OCI-LY3 (cell line): Measurements from ENCODE around the gene MRPL39.
A peak's percentile ranks its signal among the peaks of the same experiment; 100 is the strongest.

Experiments used
- H2AFZ ChIP-seq: fragments of 200-600, 300-600 bp; shearing (Covaris generic); 2 replicates; pipeline ENCODE4 v1.6.0; 2014; ENCODE audit warnings: antibody characterized with exemption, low read depth, low read length
- H3K27ac ChIP-seq: fragments of 200-600, 300-600 bp; sonication (generic); 2 replicates; pipeline ENCODE4 v1.5.1; 2014; ENCODE audit warnings: mild to moderate bottlenecking, low read length, moderate library complexity, mixed read lengths
- H3K27me3 ChIP-seq: fragments of 200-600, 300-600 bp; sonication (generic); 2 replicates; pipeline ENCODE4 v1.6.1; 2014; ENCODE audit warnings: low read depth, low read length, mixed read lengths
- H3K36me3 ChIP-seq: fragments of 200-600, 300-600 bp; sonication (generic); replicated peaks from 2 replicates; pipeline ENCODE3; 2014; ENCODE audit warnings: low read depth, low read length, mixed read lengths
- H3K4me1 ChIP-seq: fragments of 300-600, 200-600 bp; sonication (generic); 2 replicates; pipeline ENCODE4 v1.6.1; 2014; ENCODE audit warnings: low read length, mixed read lengths
- H3K4me2 ChIP-seq: fragments of 200-600, 300-600 bp; sonication (generic); 2 replicates; pipeline ENCODE4 v1.6.1; 2014; ENCODE audit warnings: low read length, mixed read lengths
- H3K4me3 ChIP-seq: fragments of 300-600, 200-600 bp; sonication (generic); 2 replicates; pipeline ENCODE4 v1.5.1; 2014; ENCODE audit warnings: antibody characterized with exemption, mild to moderate bottlenecking, low read length, moderate library complexity
- H3K79me2 ChIP-seq: fragments of 300-600, 200-600 bp; shearing (Covaris generic); 2 replicates; pipeline ENCODE4 v1.6.1; 2014; ENCODE audit warnings: mild to moderate bottlenecking, low read length, mixed read lengths
- H3K9ac ChIP-seq: fragments of 300-600, 200-600 bp; shearing (Covaris generic); 2 replicates; pipeline ENCODE4 v1.6.0; 2014; ENCODE audit warnings: mild to moderate bottlenecking, low read length, moderate library complexity
- H3K9me3 ChIP-seq: fragments of 200-600, 300-600 bp; shearing (Covaris generic); 2 replicates; pipeline ENCODE4 v1.6.1; 2014; ENCODE audit warnings: low read length, mixed read lengths; ENCODE audit not compliant: insufficient read depth
- H4K20me1 ChIP-seq: fragments of 200-600, 300-600 bp; sonication (generic); 2 replicates; pipeline ENCODE4 v1.6.1; 2016; ENCODE audit warnings: low read length, mixed read lengths; ENCODE audit not compliant: insufficient read depth
- EZH2phosphoT487 ChIP-seq: fragments of 200-600 bp; shearing (Covaris generic); IDR thresholded peaks from 2 replicates; pipeline ENCODE4 v1.6.1; 2018; ENCODE audit warnings: antibody characterized with exemption, mixed run types, low read depth
- TF ChIP-seq, protein P1 (sequence below): fragments of 200-600, 300-600 bp; sonication (generic); IDR thresholded peaks from 2 replicates; pipeline ENCODE4 v1.5.1; 2014; ENCODE audit warnings: antibody characterized with exemption, low read length, low read depth

MRPL39 gene

DNA sequence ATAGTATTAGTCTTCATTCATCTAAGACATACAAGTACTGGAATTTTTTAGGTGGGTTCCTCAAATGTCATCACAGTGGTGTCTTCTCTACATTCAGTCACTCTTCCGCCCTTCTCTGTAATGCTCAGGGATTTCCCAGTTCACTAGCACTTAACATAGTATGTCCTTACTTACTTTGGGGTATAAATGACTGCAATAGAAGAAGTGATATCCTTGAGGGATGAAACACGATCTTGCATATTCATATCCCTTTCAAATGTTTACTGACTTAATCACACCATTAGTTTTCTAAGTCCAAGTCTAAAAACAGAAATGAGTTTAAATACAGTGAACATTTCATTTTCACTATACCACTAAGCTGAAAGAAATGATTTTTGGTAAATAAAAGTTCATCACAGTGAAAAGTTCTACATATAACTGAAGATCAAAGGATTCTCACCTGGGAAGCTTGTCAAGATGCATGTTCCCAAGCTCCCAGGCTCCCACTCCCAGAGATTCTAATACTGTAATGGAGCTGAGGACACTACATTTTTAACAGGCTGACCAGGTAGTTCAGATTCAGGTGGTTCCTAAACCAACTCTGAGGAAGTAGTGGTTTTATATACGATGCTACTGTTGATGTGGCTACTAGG, 29.7 kb downstream of the MRPL39 start:
- TF ChIP-seq EZH2phosphoT487, result no peak
- TF ChIP-seq, protein P1, sequence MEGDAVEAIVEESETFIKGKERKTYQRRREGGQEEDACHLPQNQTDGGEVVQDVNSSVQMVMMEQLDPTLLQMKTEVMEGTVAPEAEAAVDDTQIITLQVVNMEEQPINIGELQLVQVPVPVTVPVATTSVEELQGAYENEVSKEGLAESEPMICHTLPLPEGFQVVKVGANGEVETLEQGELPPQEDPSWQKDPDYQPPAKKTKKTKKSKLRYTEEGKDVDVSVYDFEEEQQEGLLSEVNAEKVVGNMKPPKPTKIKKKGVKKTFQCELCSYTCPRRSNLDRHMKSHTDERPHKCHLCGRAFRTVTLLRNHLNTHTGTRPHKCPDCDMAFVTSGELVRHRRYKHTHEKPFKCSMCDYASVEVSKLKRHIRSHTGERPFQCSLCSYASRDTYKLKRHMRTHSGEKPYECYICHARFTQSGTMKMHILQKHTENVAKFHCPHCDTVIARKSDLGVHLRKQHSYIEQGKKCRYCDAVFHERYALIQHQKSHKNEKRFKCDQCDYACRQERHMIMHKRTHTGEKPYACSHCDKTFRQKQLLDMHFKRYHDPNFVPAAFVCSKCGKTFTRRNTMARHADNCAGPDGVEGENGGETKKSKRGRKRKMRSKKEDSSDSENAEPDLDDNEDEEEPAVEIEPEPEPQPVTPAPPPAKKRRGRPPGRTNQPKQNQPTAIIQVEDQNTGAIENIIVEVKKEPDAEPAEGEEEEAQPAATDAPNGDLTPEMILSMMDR, result no peak
- peaks cover 57% of the 10 kb centered on the region for H3K4me1 ChIP-seq

GRCh38 chr21:25573409-25574206, 33.7 kb downstream of the MRPL39 start:
- Histone ChIP-seq H3K4me3 (peak overlapping the region; percentile 65), H2AFZ (no peak overlapping the region), H3K9me3 (no peaks in the 10 kb centered on the region), H3K4me1 (peaks cover 90% of the 10 kb centered on the region), H3K27ac (peak overlapping the region; percentile 98), H3K79me2 (peaks cover 64% of the 10 kb centered on the region), H3K4me2 (peak overlapping the region; percentile 73), H4K20me1 (peaks cover 22% of the 10 kb centered on the region), H3K36me3 (peaks cover 51% of the 10 kb centered on the region), H3K9ac (peak overlapping the region; percentile 78), H3K27me3 (no peaks in the 10 kb centered on the region)
- TF ChIP-seq, protein P1, result no peak
- no peak for TF ChIP-seq EZH2phosphoT487

More for the DNA sequence above, 29.7 kb downstream of the MRPL39 start:
- H3K9me3 ChIP-seq, result no peaks in the 10 kb centered on the region
- H3K4me3 ChIP-seq, result no peak overlapping the region
- H3K27ac ChIP-seq, result peak overlapping the region; percentile 98
- peaks cover 31% of the 10 kb centered on the region for H3K36me3 ChIP-seq
- peaks cover 14% of the 10 kb centered on the region for H4K20me1 ChIP-seq
- H3K79me2 ChIP-seq, result peaks cover 31% of the 10 kb centered on the region
- H3K27me3 ChIP-seq, result no peaks in the 10 kb centered on the region
- H3K4me2 ChIP-seq, result no peak overlapping the region
- H3K9ac ChIP-seq, result peak overlapping the region; percentile 20; the same call in 1 of the 2 replicates
- no peak overlapping the region for H2AFZ ChIP-seq

DNA sequence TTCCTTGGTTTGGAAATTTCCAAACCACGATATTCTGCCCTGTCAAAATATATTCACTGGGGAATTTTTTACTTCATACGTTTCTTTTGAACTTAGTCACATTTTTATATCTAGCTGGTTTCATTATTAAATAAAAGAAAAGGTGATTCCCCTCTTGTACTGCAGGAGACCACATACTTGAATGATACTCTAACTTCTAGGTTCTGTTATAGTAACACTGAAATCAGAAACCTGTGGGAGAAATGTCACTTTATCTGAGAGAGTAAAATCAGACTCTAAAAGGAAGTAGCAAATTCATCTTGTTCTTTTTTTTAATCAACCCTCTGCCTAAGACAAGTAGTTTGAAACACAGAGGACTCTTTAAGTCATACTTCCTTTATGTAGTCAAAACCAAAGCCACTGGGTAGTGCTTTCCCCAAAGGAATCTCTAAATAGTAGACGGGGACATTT, 34.4 kb downstream of the MRPL39 start:
- H3K36me3 ChIP-seq, result peaks cover 56% of the 10 kb centered on the region
- H3K9ac ChIP-seq, result peak overlapping the region; percentile 78; the same call in 1 of the 2 replicates
- peak overlapping the region; percentile 65 for H3K4me3 ChIP-seq

More for the DNA sequence above, 34.4 kb downstream of the MRPL39 start:
- H2AFZ ChIP-seq, result no peak overlapping the region
- TF ChIP-seq EZH2phosphoT487, result no peak
- TF ChIP-seq, protein P1, result no peak
- H3K4me2 ChIP-seq, result peak overlapping the region; percentile 73
- H3K27me3 ChIP-seq, result no peaks in the 10 kb centered on the region
- peaks cover 90% of the 10 kb centered on the region for H3K4me1 ChIP-seq
- peaks cover 26% of the 10 kb centered on the region for H4K20me1 ChIP-seq
- no peaks in the 10 kb centered on the region for H3K9me3 ChIP-seq
- H3K79me2 ChIP-seq, result peaks cover 71% of the 10 kb centered on the region
- H3K27ac ChIP-seq, result peak overlapping the region; percentile 98
